H9 (cell line): Measurements from ENCODE around the gene PLCL1. TPM values are rescaled to one million over a fixed set of nuclear protein-coding genes. Genes with fewer than 3 reads are reported as not detected.

Experiments used
- DNase-seq: peaks from one replicate; pipeline ENCODE4 v3.0.0-alpha.2; 2017
- H2AFZ ChIP-seq: one replicate; pipeline ENCODE4 v1.6.1; 2013; ENCODE audit warnings: mild to moderate bottlenecking, low read length, control low read depth, moderate library complexity
- H2AK5ac ChIP-seq: 2 replicates; pipeline ENCODE4 v1.6.1; 2013; ENCODE audit warnings: low read length, control low read depth, mixed read lengths; ENCODE audit not compliant: insufficient read length
- H2BK120ac ChIP-seq: one replicate; pipeline ENCODE4 v1.6.1; 2013; ENCODE audit warnings: low read depth, mild to moderate bottlenecking, low read length, control low read depth, inconsistent platforms; ENCODE audit not compliant: poor library complexity, severe bottlenecking
- H2BK12ac ChIP-seq: 2 replicates; pipeline ENCODE4 v1.6.1; 2013; ENCODE audit warnings: low read length, control low read depth, mixed read lengths, low read depth; ENCODE audit not compliant: insufficient read length
- H2BK15ac ChIP-seq: 2 replicates; pipeline ENCODE4 v1.6.1; 2013; ENCODE audit warnings: low read depth, low read length, control low read depth
- H2BK20ac ChIP-seq: one replicate; pipeline ENCODE4 v1.6.1; 2013; ENCODE audit warnings: low read depth, mild to moderate bottlenecking, low read length, control low read depth, inconsistent platforms; ENCODE audit not compliant: poor library complexity, severe bottlenecking
- H2BK5ac ChIP-seq: 2 replicates; pipeline ENCODE4 v1.6.1; 2013; ENCODE audit warnings: low read length, control low read depth, mixed read lengths; ENCODE audit not compliant: insufficient read length
- H3K14ac ChIP-seq: 2 replicates; pipeline ENCODE4 v1.6.1; 2013; ENCODE audit warnings: low read length, control low read depth; ENCODE audit not compliant: insufficient read depth
- H3K18ac ChIP-seq: 2 replicates; pipeline ENCODE4 v1.6.1; 2013; ENCODE audit warnings: low read depth, mild to moderate bottlenecking, mixed read lengths, low read length, control low read depth; ENCODE audit not compliant: insufficient read length
- H3K23ac ChIP-seq: 2 replicates; pipeline ENCODE4 v1.6.1; 2013; ENCODE audit warnings: low read length, control low read depth, mixed read lengths, low read depth; ENCODE audit not compliant: insufficient read length
- H3K23me2 ChIP-seq: 2 replicates; pipeline ENCODE4 v1.6.1; 2013; ENCODE audit warnings: low read depth, mild to moderate bottlenecking, mixed read lengths, low read length, control low read depth; ENCODE audit not compliant: insufficient read length, poor library complexity, severe bottlenecking
- H3K27ac ChIP-seq: 2 replicates; pipeline ENCODE4 v1.5.1; 2013; ENCODE audit warnings: low read length, control low read depth, mixed read lengths, low read depth; ENCODE audit not compliant: insufficient read length
- H3K27me3 ChIP-seq: 2 replicates; pipeline ENCODE4 v1.6.1; 2013; ENCODE audit warnings: low read length, control low read depth, inconsistent platforms; ENCODE audit not compliant: insufficient read depth
- H3K4ac ChIP-seq: 2 replicates; pipeline ENCODE4 v1.6.1; 2013; ENCODE audit warnings: low read depth, mild to moderate bottlenecking, control low read depth, inconsistent platforms, low read length, moderate library complexity
- H3K4me1 ChIP-seq: 2 replicates; pipeline ENCODE4 v1.6.1; 2013; ENCODE audit warnings: low read length, control low read depth, inconsistent platforms; ENCODE audit not compliant: insufficient read depth
- H3K4me2 ChIP-seq: 2 replicates; pipeline ENCODE4 v1.6.1; 2013; ENCODE audit warnings: low read length, control low read depth, mixed read lengths; ENCODE audit not compliant: insufficient read length, insufficient read depth
- H3K56ac ChIP-seq: 2 replicates; pipeline ENCODE4 v1.6.1; 2013; ENCODE audit warnings: low read depth, mild to moderate bottlenecking, mixed read lengths, low read length, control low read depth; ENCODE audit not compliant: insufficient read length
- H3K79me1 ChIP-seq: 2 replicates; pipeline ENCODE4 v1.6.1; 2013; ENCODE audit warnings: low read depth, mild to moderate bottlenecking, moderate library complexity, low read length, control low read depth, inconsistent platforms; ENCODE audit not compliant: insufficient read depth, poor library complexity, severe bottlenecking
- H3K79me2 ChIP-seq: 2 replicates; pipeline ENCODE4 v1.6.1; 2013; ENCODE audit warnings: low read length, control low read depth, inconsistent platforms; ENCODE audit not compliant: insufficient read depth
- H3K9ac ChIP-seq: 2 replicates; pipeline ENCODE4 v1.6.1; 2013; ENCODE audit warnings: low read length, control low read depth, mixed read lengths; ENCODE audit not compliant: insufficient read length; ENCODE audit errors: extremely low read depth
- H3K9me3 ChIP-seq: one replicate; pipeline ENCODE4 v1.6.1; 2013; ENCODE audit warnings: low read depth, low read length, inconsistent platforms; ENCODE audit not compliant: control insufficient read depth
- H3T11ph ChIP-seq: one replicate; pipeline ENCODE4 v1.6.1; 2013; ENCODE audit warnings: mild to moderate bottlenecking, low read length, control low read depth, inconsistent platforms
- H4K20me1 ChIP-seq: one replicate; pipeline ENCODE4 v1.6.1; 2013; ENCODE audit not compliant: control insufficient read depth, insufficient read length, insufficient read depth
- H4K5ac ChIP-seq: 2 replicates; pipeline ENCODE4 v1.6.1; 2013; ENCODE audit warnings: low read depth, mild to moderate bottlenecking, mixed read lengths, low read length, control low read depth; ENCODE audit not compliant: insufficient read length
- H4K8ac ChIP-seq: replicated peaks from 2 replicates; pipeline ENCODE4 v1.6.1; 2013; ENCODE audit warnings: low read length, control low read depth, mixed read lengths, low read depth; ENCODE audit not compliant: insufficient read length
- H4K91ac ChIP-seq: 2 replicates; pipeline ENCODE4 v1.6.1; 2013; ENCODE audit warnings: low read depth, mild to moderate bottlenecking, moderate library complexity, mixed read lengths, low read length, control low read depth; ENCODE audit not compliant: insufficient read length
- H3K27ac Mint-ChIP-seq, 3 experiments: 2 replicates in 2 of 3; 3 replicates in 1 of 3; pipeline ENCODE4 v1.8.0; 2020 to 2021; ENCODE audit warnings: mixed read lengths in 3 of 3, mild to moderate bottlenecking in 1 of 3, moderate library complexity in 1 of 3
- H3K27me3 Mint-ChIP-seq: 2 replicates; pipeline ENCODE4 v1.8.0; 2021; ENCODE audit warnings: low read depth, mild to moderate bottlenecking, moderate library complexity, mixed read lengths
- H3K36me3 Mint-ChIP-seq, 3 experiments: 2 replicates in 2 of 3; 3 replicates in 1 of 3; pipeline ENCODE4 v1.8.0; 2020 to 2021; ENCODE audit warnings: low read depth in 3 of 3, mixed read lengths in 3 of 3; ENCODE audit not compliant: insufficient read depth in 1 of 3
- H3K4me1 Mint-ChIP-seq, 2 experiments: 2 replicates each; pipeline ENCODE4 v1.8.0; 2020; ENCODE audit warnings: mixed read lengths in 2 of 2
- H3K4me3 Mint-ChIP-seq, 2 experiments: 2 replicates in 1 of 2; 3 replicates in 1 of 2; pipeline ENCODE4 v1.8.0; 2020 to 2021; ENCODE audit warnings: mild to moderate bottlenecking in 2 of 2, mixed read lengths in 2 of 2, moderate library complexity in 1 of 2
- H3K9me3 Mint-ChIP-seq, 2 experiments: 2 replicates in 1 of 2; 3 replicates in 1 of 2; pipeline ENCODE4 v1.8.0; 2020; ENCODE audit warnings: mild to moderate bottlenecking in 2 of 2, mixed read lengths in 2 of 2, moderate library complexity in 1 of 2
- CTCF ChIP-seq: fragments of 200-600 bp; sonication (generic); conservative IDR thresholded peaks from 3 replicates; pipeline ENCODE4 v1.8.0; 2021; ENCODE audit warnings: antibody characterized with exemption, mild to moderate bottlenecking
- WGBS: extraction: QIAGEN DNeasy Blood & Tissue Kit; methylation state at CpG from one replicate; pipeline ENCODE4 v1.1.7; 2013; ENCODE audit warnings: missing lambda C conversion rate, low lambda C conversion rate, mixed read lengths; ENCODE audit not compliant: insufficient read length; ENCODE audit errors: extremely low coverage; 5-methylcytosine and 5-hydroxymethylcytosine counted together
- total RNA-seq: library from RNA; stranded (reverse); gene quantifications from 2 replicates; pipeline ENCODE4 v1.2.1, GENCODE V29; 2021

PLCL1 gene
- total RNA-seq, 1 experiment from 2014 or later: 0.04 TPM

GRCh38 chr2:198135481-198135934 lies 331.1 kb downstream of the PLCL1 start:
- H3K9me3 Mint-ChIP-seq: no peaks in the 10 kb centered on the region
- Histone ChIP-seq H3T11ph (no peak overlapping the region), H3K56ac (no peak overlapping the region), H3K9me3 (no peaks in the 10 kb centered on the region), H4K8ac (no peak overlapping the region), H3K27ac (no peak overlapping the region), H4K91ac (no peak overlapping the region), H3K79me2 (no peaks in the 10 kb centered on the region), H3K4me1 (no peaks in the 10 kb centered on the region), H2AK5ac (no peak overlapping the region), H3K79me1 (no peaks in the 10 kb centered on the region), H3K4me2 (no peak overlapping the region), H3K4ac (no peak overlapping the region), H4K5ac (no peak overlapping the region), H3K23me2 (no peaks in the 10 kb centered on the region), H3K27me3 (no peaks in the 10 kb centered on the region), H2BK5ac (no peak overlapping the region), H3K14ac (no peak overlapping the region), H3K18ac (no peak overlapping the region), H2BK12ac (no peak overlapping the region), H3K9ac (no peak overlapping the region), H3K23ac (no peak overlapping the region), H2BK20ac (no peak overlapping the region), H4K20me1 (no peaks in the 10 kb centered on the region), H2BK15ac (no peak overlapping the region), H2BK120ac (no peak overlapping the region), H2AFZ (no peak overlapping the region)
- WGBS: no CpG with 5 or more reads among the region's 2 CpGs
- H3K27ac Mint-ChIP-seq: no peak overlapping the region
- H3K27me3 Mint-ChIP-seq: no peaks in the 10 kb centered on the region
- TF ChIP-seq CTCF: no peak
- no peaks in the 10 kb centered on the region for H3K4me1 Mint-ChIP-seq
- no peak for DNase-seq
- no peaks in the 10 kb centered on the region for H3K36me3 Mint-ChIP-seq
- no peak overlapping the region for H3K4me3 Mint-ChIP-seq
